Ascending aorta (tissue), 2 donors: ENCODE results near the gene TET1. TPM values are rescaled to one million over a fixed set of nuclear protein-coding genes. Genes with fewer than 3 reads are reported as not detected.
A peak's percentile ranks its signal among the peaks of the same experiment; 100 is the strongest.

Experiments
- DNase-seq, 2 donors: peaks; one replicate each; pipeline ENCODE4 v3.0.0-alpha.2; 2019; ENCODE audit warnings: low spot score in 2 of 2
- H3K27ac ChIP-seq, 2 donors: fragments of 200-600 bp; sonication (generic); one replicate each; pipeline ENCODE4 v1.5.1; 2016 to 2017; ENCODE audit warnings: mild to moderate bottlenecking in 1 of 2
- H3K27me3 ChIP-seq: fragments of 200-600 bp; sonication (generic); one replicate; pipeline ENCODE4 v1.5.1; 2017
- H3K36me3 ChIP-seq, 2 donors: fragments of 200-600 bp; sonication (generic); one replicate each; pipeline ENCODE4 v1.5.1; 2016
- H3K4me1 ChIP-seq, 2 donors: fragments of 200-600 bp; sonication (generic); one replicate each; pipeline ENCODE4 v1.5.1; 2016 to 2017; ENCODE audit warnings: mild to moderate bottlenecking in 1 of 2
- H3K4me3 ChIP-seq, 2 donors: fragments of 200-600 bp; sonication (generic); one replicate each; pipeline ENCODE4 v1.5.1; 2016 to 2017; ENCODE audit warnings: mild to moderate bottlenecking in 1 of 2
- H3K9me3 ChIP-seq, 2 donors: fragments of 200-600 bp; sonication (generic); one replicate each; pipeline ENCODE4 v1.5.1; 2016
- CTCF ChIP-seq, 3 experiments: fragments of 200-600 bp in 2 of 3; fragments of 450-650 bp in 1 of 3; sonication (generic) in 2 of 3; IDR thresholded peaks; one replicate each; pipeline ENCODE4 v1.5.1; 2016 to 2019; ENCODE audit warnings: antibody characterized with exemption in 3 of 3, mild to moderate bottlenecking in 1 of 3, moderate library complexity in 1 of 3
- intact Hi-C: fragments of 100-400 bp; cut with DNase I; formaldehyde crosslinking; loops from one replicate; pipeline ENCODE4 v1.15.1; 2023
- total RNA-seq: library from RNA; depleted of rRNA; stranded (reverse); fragments of >200 nt; gene quantifications from one replicate; pipeline ENCODE4 v1.1.0, GENCODE V29; 2016

TET1 gene
- total RNA-seq, 1 donor from 2014 or later: 3.9 TPM

- intact Hi-C loops: no loop called here
- DNase-seq: no peak
- Histone ChIP-seq H3K27me3 (no peaks in the 10 kb centered on the region), H3K9me3 (no peaks in the 10 kb centered on the region), H3K4me1 (no peaks in the 10 kb centered on the region), H3K36me3 (no peaks in the 10 kb centered on the region), H3K27ac (no peak overlapping the region), H3K4me3 (no peak overlapping the region)
- no peak for TF ChIP-seq CTCF (IDR thresholded peaks at IDR 0.05)
These were observed 26.6 kb downstream of the TET1 start for GRCh38 chr10:68586606-68587305.

DNA sequence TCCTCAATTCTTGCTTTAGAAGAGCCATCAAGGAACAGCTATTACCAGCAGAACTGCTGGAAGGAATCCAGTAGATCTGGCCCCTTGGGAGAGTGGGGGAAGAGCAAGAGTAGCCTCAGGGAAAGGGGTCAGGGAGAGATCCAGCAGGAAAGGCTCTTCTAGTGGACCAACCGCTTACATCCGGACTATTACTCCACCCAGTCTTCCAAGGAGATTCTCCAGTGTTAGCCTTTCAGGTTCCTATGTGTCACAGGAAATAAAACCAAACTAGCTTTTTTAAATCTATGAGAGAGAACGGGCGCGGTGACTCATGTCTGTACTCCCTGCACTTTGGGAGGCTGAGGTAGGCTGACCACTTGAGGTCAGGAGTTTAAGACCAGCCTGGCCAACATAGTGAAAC, 34.3 kb downstream of the TET1 start:
- no peaks in the 10 kb centered on the region for H3K9me3 ChIP-seq
- no peak for TF ChIP-seq CTCF (IDR thresholded peaks at IDR 0.05)
- no peak for DNase-seq
- no peak overlapping the region for H3K4me3 ChIP-seq
- H3K27ac ChIP-seq: no peak overlapping the region
- intact Hi-C loops: no loop called here
- H3K4me1 ChIP-seq: peaks cover 0 to 4% of the 10 kb centered on the region in 2 donors
- no peaks in the 10 kb centered on the region for H3K27me3 ChIP-seq
- H3K36me3 ChIP-seq: no peaks in the 10 kb centered on the region

GRCh38 chr10:68595513-68595912, 35.4 kb downstream of the TET1 start:
- intact Hi-C loops: no loop called here
- Histone ChIP-seq H3K9me3 (no peaks in the 10 kb centered on the region), H3K27ac (no peak overlapping the region), H3K4me1 (peaks cover 0 to 7% of the 10 kb centered on the region in 2 donors), H3K36me3 (no peaks in the 10 kb centered on the region), H3K27me3 (no peaks in the 10 kb centered on the region), H3K4me3 (no peak overlapping the region)
- no peak for DNase-seq
- no peak for TF ChIP-seq CTCF (IDR thresholded peaks at IDR 0.05)

GRCh38 chr10:68597407-68597806, 37.3 kb downstream of the TET1 start:
- no peak overlapping the region for H3K27ac ChIP-seq
- no peaks in the 10 kb centered on the region for H3K27me3 ChIP-seq
- DNase-seq: no peak
- intact Hi-C loops: no loop called here
- no peaks in the 10 kb centered on the region for H3K9me3 ChIP-seq
- H3K4me3 ChIP-seq: no peak overlapping the region
- no peaks in the 10 kb centered on the region for H3K36me3 ChIP-seq
- H3K4me1 ChIP-seq: peaks cover 0 to 18% of the 10 kb centered on the region in 2 donors
- no peak for TF ChIP-seq CTCF (IDR thresholded peaks at IDR 0.05)

- Histone ChIP-seq H3K9me3 (no peaks in the 10 kb centered on the region), H3K4me3 (peak overlapping the region; percentile 52 to 66), H3K36me3 (no peaks in the 10 kb centered on the region), H3K27ac (peak overlapping the region; percentile 35 to 50), H3K4me1 (peaks cover 0 to 18% of the 10 kb centered on the region in 2 donors), H3K27me3 (no peaks in the 10 kb centered on the region)
- intact Hi-C loops: no loop called here
- TF ChIP-seq CTCF (IDR thresholded peaks at IDR 0.05): no peak
- no peak for DNase-seq
These were observed 39.0 kb downstream of the TET1 start for GRCh38 chr10:68598978-68599770.
